HS-27A (cell line): ENCODE results near the gene TRIB2.
A peak's percentile ranks its signal among the peaks of the same experiment; 100 is the strongest.

Experiments
- DNase-seq: peaks from one replicate; pipeline ENCODE4 v3.0.0-alpha.2; 2012; ENCODE audit warnings: low read depth, missing footprints

Gene TRIB2

GRCh38 chr2:12700989-12701388 lies 15.7 kb upstream of the TRIB2 start:
- DNase-seq, result peak; percentile 62

DNA sequence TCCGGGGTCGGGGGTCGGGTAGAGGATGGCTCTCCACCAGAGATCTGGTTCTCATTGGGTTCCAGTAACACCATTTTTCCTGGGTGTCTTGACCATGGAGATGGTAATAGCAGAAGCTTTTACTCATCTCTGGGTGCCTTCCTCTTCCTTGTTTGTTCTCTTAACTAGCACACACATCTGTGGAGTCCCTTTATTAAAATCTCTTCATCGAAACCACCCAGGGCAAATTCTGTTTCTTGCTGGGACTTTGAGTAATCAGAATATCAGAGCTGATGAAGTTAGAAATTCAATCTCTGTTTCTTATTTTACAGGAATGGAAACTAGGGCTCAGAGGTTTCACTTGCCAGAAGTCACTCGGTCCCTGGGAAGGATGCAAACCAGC lies 15.0 kb upstream of the TRIB2 start:
- DNase-seq, result no peak

DNA sequence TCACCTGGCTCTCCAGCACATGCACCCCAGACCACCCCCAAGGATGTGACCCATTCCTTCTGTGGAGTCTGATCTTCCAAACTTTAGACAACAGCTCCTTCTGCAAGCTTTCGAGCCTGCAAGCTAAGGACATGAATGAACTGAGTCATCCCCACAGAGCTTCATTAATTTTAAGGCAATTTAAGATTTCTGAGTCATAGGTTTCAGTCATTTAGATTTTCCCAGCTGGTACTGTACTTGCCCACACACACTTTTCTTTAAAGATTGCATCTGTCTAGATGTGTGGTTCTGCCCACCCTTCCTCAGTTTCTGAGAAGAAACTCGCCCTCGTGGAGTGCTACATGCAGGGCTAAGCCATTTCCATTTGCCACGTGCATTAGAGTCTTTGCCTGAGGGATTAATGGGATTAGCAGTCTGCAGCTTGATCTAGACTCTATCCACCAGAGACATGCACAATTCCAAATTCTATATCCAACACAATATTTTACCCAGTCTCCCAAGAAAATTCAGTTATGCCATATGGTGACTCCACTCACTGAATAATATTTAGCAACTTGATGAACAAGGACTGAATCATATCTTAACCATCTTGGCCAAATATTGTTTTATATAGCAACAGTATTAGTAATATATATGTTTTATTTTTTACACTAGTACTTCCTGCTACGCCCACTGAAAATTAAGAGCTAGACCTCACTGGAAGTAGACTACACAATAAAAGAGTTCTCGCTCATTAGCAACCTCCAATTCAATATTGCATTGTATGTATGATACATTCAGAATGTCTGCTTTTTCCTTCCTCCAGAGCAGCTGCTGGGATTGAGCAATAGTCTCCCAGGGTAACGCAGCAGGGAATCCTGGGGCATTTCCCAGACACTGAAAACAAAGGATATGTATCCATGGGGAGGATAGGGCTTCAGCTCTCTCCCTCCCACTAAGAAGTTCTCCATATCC lies 14.3 kb upstream of the TRIB2 start:
- peak; percentile 55 for DNase-seq

DNA sequence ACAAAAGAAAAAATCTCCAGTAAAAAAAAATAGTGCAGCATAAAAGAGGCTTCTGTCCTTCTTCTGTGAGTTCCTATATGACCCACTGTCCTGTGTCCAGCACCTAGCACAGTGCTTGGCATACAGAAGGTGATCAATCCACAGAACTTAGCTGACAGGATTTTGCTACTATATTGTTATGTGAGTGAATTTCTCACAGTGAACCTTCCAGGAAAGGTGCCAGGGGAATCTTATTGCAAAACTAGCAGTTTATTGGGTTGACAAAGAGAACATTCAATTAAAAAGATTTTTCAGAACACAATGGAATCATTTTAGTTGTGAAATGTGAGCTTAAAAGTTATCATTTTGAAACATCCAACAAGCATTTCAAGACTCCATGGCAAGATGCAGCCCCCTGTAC lies 12.4 kb upstream of the TRIB2 start:
- no peak for DNase-seq

- no peak for DNase-seq
Observed at GRCh38 chr2:12705230-12705629, 11.5 kb upstream of the TRIB2 start.

GRCh38 chr2:12705742-12706141 lies 11.0 kb upstream of the TRIB2 start:
- DNase-seq, result no peak

DNA sequence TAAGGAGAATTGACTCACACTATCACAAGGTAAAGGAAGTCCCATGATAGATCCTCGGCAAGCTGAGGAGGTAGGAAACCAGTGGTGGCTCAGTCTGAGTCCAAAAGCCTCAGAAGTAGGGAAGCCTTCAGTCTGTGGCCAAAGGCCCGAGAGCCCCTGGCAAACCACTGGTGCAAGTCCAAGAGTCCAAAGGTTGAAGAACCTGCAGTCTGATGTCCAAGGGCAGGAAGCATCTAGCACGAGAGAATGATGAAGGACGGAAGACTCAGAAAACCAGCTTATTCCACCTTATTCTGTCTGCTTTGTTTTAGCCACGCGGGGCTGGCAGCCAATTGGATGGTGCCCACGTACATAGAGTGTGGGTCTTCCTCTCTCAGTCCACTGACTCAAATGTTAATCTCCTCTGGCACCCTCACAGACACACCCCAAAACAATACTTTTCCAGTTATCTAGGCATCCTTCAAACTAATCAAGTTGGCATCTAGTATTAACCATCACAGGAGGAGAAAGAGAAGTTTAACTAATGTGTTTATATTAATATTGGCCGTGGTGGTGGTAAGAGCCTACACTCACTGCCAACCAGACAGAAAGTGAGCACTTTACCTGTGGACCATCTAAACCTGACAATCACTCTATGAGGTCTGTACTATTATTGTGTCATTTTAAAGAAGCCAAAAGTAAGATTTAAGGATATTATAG lies 8.1 kb upstream of the TRIB2 start:
- DNase-seq, result no peak

DNA sequence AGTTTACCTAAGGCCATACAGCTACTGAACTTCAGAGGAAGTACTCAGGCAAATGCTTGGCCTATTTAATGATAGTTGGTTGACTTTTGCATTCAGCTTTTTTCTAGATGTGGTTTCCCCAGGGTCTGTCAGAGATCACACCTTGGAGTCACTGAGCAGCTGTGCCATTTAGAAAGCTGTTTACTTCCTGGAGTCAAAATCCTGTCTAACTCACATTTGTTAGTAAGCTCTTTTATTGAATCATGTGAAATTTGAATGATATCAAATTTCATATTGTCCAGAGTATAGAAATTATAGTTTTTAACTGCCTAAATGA lies 7.6 kb upstream of the TRIB2 start:
- no peak for DNase-seq

DNA sequence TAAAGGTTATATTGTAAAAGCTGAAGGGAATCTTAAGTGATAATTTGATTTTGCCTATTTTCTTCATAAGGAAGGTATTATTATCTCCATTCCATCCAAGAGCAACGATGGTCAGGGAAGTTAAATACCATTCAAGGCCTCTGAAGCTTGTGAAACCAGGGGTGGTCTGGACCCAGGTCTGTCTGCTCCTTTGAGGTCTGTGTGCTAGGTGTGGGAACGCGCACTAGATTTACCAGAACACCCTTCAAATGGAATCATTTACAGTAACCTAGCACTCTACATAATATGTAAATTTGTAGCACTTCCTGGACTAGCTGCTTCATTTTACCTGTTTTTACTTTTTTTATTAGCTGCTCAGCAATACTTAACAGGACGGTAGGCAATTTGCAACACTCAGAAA lies 6.4 kb upstream of the TRIB2 start:
- no peak for DNase-seq

DNA sequence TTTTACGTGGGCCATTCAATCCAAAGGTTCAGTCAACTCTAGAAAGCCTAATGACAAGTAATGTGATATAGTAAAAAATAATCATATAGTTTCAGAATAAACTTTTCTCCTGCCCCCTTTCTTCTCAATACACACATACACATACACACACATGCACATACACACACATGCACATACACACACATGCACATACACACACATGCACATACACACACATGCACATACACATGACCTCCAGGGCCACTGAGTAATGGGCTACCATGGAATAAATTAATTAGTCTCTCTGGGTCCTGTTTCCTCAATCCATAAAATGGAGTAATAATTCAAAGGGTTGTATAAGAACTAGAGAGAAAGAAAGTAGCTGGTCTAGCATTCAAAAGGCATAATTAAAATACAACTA lies 5.4 kb upstream of the TRIB2 start:
- DNase-seq, result no peak

DNA sequence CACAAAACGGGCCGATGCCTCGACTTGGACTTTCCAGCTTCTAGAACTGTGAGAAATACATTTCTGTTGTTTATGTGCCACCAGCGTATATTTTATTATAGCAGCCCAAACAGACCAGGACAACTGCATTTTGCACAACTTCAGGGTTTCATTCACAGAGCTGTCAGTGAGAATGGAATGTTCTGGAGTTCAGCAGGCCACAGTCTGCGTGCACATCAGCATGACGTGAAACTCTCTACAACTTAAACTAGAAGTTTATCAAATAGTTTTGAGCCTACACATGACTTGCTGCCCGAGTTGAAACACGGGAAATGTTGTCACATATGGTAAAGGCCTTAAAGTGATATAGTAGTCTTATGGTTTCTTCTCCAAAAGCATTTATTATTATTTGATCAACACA lies 3.9 kb upstream of the TRIB2 start:
- no peak for DNase-seq

DNA sequence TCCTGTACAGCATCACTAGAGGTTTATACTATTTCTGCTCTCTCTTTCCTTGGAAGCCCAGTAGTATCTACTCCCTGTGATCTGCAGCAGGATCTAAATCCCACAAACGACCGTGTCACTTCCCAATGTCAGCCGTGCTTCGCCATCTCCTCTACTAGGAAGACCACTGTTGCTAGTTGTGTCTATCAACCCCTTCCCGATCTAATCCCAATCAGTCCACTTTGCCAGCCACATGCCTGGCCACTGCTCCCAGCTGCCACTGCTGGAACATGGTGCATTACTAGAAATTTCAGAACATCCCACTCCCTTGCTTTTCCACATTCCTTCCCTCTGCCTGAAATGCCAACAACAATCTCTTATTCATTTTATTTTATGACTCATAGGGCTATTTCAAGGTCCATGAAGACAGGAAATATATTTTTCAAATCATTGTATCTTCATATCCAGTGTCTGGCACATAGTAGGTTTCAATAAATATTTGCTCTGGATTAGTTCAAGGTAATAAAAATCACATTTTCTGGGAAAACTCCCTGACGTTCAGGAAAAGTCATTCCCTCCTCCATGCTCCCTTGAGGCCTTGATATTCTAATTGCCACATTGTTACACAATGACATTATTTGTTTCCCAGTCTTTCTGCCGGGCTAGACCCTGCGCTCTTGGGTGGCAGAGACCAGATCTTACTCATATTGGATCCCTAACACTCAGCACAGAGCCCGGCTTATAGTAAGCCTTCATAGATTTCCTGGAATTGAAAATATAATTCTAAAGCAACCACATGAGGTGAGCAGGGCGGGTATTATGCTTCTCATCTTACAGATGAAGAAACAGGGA lies 2.1 kb upstream of the TRIB2 start:
- peak; percentile 85 for DNase-seq

GRCh38 chr2:12715258-12716031 lies 1.3 kb upstream of the TRIB2 start:
- DNase-seq, result no peak

- peak; percentile 65 for DNase-seq
Observed at GRCh38 chr2:12716032-12716281, 779 bp upstream of the TRIB2 start.

GRCh38 chr2:12717191-12718014 lies 667 bp downstream of the TRIB2 start:
- DNase-seq, result peak; percentile 59

DNA sequence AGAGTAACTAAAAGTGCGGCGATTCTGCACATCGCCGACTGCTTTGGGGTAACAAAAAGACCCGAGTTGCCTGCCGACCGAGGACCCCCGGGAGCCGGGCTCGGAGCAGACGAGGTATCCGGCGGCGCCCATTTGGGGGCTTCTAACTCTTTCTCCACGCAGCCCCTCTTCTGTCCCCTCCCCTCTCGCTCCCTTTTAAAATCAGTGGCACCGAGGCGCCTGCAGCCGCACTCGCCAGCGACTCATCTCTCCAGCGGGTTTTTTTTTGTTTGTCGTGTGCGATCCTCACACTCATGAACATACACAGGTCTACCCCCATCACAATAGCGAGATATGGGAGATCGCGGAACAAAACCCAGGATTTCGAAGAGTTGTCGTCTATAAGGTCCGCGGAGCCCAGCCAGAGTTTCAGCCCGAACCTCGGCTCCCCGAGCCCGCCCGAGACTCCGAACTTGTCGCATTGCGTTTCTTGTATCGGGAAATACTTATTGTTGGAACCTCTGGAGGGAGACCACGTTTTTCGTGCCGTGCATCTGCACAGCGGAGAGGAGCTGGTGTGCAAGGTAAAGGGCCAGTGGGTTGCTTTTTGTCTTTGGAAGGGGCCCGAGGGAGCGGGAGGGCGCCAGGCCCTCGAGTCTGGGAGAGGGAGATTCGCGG lies 1.4 kb downstream of the TRIB2 start:
- DNase-seq, result peak; percentile 40

DNA sequence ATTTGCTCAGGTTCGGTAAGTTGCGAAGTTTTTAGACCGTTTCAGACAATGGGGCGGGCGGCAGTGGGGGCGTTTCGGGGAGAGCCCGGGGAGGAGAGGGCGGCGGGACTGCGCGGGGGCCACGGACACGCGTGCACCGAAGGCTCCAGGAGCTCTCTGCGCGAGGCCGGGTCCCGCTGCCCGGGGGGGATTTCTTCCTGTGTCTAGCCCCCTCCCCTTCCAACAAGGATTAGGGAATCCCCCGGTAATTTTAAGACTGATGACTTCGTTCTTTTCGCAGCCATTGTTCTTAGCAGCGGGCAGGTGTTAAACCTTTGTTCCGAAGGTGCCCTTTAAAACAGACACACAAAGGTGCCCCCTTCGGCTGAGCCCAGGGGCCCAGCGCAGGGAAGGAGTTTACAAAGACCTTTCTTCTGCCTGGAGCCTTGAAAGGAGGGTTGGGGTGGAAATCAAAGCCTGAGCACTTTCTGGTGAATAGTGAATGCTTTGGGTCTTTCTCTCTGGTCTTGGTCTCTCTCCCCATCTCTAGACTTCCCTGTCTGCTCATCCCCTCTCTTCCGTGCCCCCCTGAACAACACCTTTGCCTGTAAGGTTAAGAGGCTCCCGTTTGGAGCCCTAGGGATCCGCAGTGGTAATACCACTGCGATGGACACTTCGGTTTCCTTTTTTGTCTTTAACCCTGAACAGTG lies 2.1 kb downstream of the TRIB2 start:
- DNase-seq, result no peak

GRCh38 chr2:12719400-12720277 lies 2.9 kb downstream of the TRIB2 start:
- DNase-seq, result peak; percentile 46

DNA sequence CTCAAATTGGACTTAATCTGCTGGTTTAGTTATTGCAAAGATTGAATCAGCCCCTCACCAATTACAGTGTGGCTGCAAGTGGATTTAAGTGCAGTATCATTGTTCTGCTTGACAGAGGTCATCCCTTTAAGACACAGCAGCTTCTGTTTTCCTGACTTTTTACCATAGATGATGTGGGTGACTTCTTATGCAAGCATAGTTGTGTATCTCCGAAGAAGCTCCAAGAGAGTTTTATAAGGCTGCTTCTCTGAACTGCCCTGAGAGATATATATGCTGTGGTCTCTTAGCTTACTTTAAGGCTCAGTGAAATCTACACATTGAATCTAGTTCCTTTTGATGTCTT lies 3.5 kb downstream of the TRIB2 start:
- DNase-seq, result no peak
